Measurements from ENCODE around the gene RAD51B.

GRCh38 chr14:68475802-68476201, 656.2 kb downstream of the RAD51B start:
- TF ChIP-seq CTCF (IDR thresholded peaks at IDR 0.05) (no peak), POLR2A (IDR thresholded peaks at IDR 0.05) (no peak)
